HEK293T (cell line): ENCODE data around the gene FNTB.

Experiments
- CTCF ChIA-PET: fragments of 350-600 bp; formaldehyde crosslinking; extraction: SDS; loops from one replicate; lab custom pipeline; 2021; ENCODE audit warnings: antibody characterized with exemption, inconsistent platforms; lab: Yijun Ruan, JAX
- POLR2A ChIA-PET: fragments of 350-600 bp; formaldehyde crosslinking; extraction: SDS; loops from one replicate; lab custom pipeline; 2020; ENCODE audit warnings: antibody characterized with exemption, inconsistent platforms; lab: Yijun Ruan, JAX
- DNase-seq: peaks from one replicate; pipeline ENCODE4 v3.0.0; 2012; ENCODE audit warnings: mixed read lengths; ENCODE audit errors: extremely low spot score
- ARNT ChIP-seq: fragments of 450-650 bp; IDR thresholded peaks from 2 replicates; pipeline ENCODE4 v1.6.1; 2017; ENCODE audit warnings: mild to moderate bottlenecking
- BHLHE40 ChIP-seq: fragments of 450-650 bp; IDR thresholded peaks from 2 replicates; pipeline ENCODE4 v1.6.1; 2016; ENCODE audit warnings: mild to moderate bottlenecking, moderate library complexity, borderline replicate concordance
- CTBP1 ChIP-seq: fragments of 450-650 bp; IDR thresholded peaks from 2 replicates; pipeline ENCODE4 v1.6.1; 2016; ENCODE audit warnings: borderline replicate concordance
- ELF4 ChIP-seq: fragments of 450-650 bp; IDR thresholded peaks from 2 replicates; pipeline ENCODE4 v1.6.1; 2017; ENCODE audit warnings: antibody characterized with exemption
- FOXA1 ChIP-seq: fragments of 450-650 bp; IDR thresholded peaks from 2 replicates; pipeline ENCODE4 v1.6.1; 2016; ENCODE audit warnings: mild to moderate bottlenecking
- FOXK2 ChIP-seq: fragments of 450-650 bp; IDR thresholded peaks from 2 replicates; pipeline ENCODE4 v1.6.1; 2016; ENCODE audit warnings: mild to moderate bottlenecking
- FOXM1 ChIP-seq: fragments of 450-650 bp; IDR thresholded peaks from 2 replicates; pipeline ENCODE4 v1.6.1; 2017; ENCODE audit warnings: mild to moderate bottlenecking, borderline replicate concordance
- HDGF ChIP-seq: fragments of 450-650 bp; IDR thresholded peaks from 2 replicates; pipeline ENCODE4 v1.6.1; 2017; ENCODE audit warnings: antibody characterized with exemption, borderline replicate concordance
- L3MBTL2 ChIP-seq: fragments of 450-650 bp; conservative IDR thresholded peaks from 2 replicates; pipeline ENCODE4 v1.6.1; 2016; ENCODE audit warnings: mild to moderate bottlenecking
- LEF1 ChIP-seq: fragments of 450-650 bp; IDR thresholded peaks from 2 replicates; pipeline ENCODE4 v1.6.1; 2017; ENCODE audit warnings: mild to moderate bottlenecking, borderline replicate concordance
- NFRKB ChIP-seq: fragments of 450-650 bp; IDR thresholded peaks from 2 replicates; pipeline ENCODE4 v1.6.1; 2016; ENCODE audit warnings: mild to moderate bottlenecking, moderate library complexity
- PKNOX1 ChIP-seq: fragments of 450-650 bp; IDR thresholded peaks from 2 replicates; pipeline ENCODE4 v1.6.1; 2016
- SP1 ChIP-seq: fragments of 450-650 bp; IDR thresholded peaks from 2 replicates; pipeline ENCODE4 v1.6.1; 2017
- SUZ12 ChIP-seq: fragments of 450-650 bp; IDR thresholded peaks from 2 replicates; pipeline ENCODE4 v1.6.1; 2016; ENCODE audit warnings: mild to moderate bottlenecking
- TARDBP ChIP-seq: fragments of 450-650 bp; IDR thresholded peaks from 2 replicates; pipeline ENCODE4 v1.6.1; 2016
- ZNF384 ChIP-seq: fragments of 450-650 bp; IDR thresholded peaks from 2 replicates; pipeline ENCODE4 v1.6.1; 2016

FNTB gene

GRCh38 chr14:65032319-65032718, 45.6 kb downstream of the FNTB start:
- no peak for DNase-seq
- POLR2A ChIA-PET: interaction anchor here (1.6 kb wide), 1 partner anchor 46 kb away, joined by 3 read pairs; the partner anchor contains the start of gene FNTB
- no peak for TF ChIP-seq SUZ12
- TF ChIP-seq BHLHE40: no peak
- TF ChIP-seq L3MBTL2: no peak
- no peak for TF ChIP-seq NFRKB
- no peak for TF ChIP-seq ARNT
- no peak for TF ChIP-seq ZNF384
- TF ChIP-seq TARDBP: no peak
- no peak for TF ChIP-seq FOXK2
- TF ChIP-seq PKNOX1: no peak
- TF ChIP-seq LEF1: no peak
- no peak for TF ChIP-seq ELF4
- no peak for TF ChIP-seq HDGF
- TF ChIP-seq CTBP1: no peak
- TF ChIP-seq FOXA1: no peak
- no peak for TF ChIP-seq SP1
- no peak for TF ChIP-seq FOXM1
- CTCF ChIA-PET: interaction anchor here (1.8 kb wide), 1 partner anchor 12 kb away, joined by 6 read pairs; no protein-coding TSS in a partner anchor

DNA sequence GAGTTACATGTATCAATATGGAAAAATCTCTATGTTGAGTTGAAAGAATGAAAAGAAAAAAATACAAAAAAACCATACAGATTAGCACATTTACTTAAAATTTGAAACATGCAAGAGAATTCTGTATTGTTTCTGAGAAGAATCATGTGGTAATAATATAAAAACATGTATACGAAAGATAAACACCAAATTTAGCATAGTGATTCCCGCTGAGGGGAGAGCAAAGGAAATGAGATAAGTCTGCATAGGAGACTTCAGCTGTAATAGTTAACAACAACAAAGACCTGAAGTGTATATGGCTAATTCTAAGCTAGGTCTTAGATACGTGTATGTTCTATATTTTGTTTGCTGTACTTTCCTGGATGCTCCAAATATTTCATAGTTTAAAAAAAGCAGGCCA, 46.5 kb downstream of the FNTB start:
- ChIA-PET POLR2A (interaction anchor here (1.6 kb wide), 1 partner anchor 46 kb away, joined by 3 read pairs; the partner anchor contains the start of gene FNTB), CTCF (interaction anchor here (0.5 to 3.4 kb wide), 3 partner anchors 13 to 299 kb away, joined by 3 to 15 read pairs (median 3); no protein-coding TSS in a partner anchor)
- DNase-seq: no peak
- TF ChIP-seq NFRKB (no peak), L3MBTL2 (no peak), SP1 (no peak), TARDBP (no peak)

GRCh38 chr14:65034021-65034420, 47.3 kb downstream of the FNTB start:
- CTCF ChIA-PET: interaction anchor here (0.9 to 3.4 kb wide), 2 partner anchors 14 to 45 kb away, joined by 3 to 15 read pairs; no protein-coding TSS in a partner anchor
- TF ChIP-seq ELF4 (no peak), BHLHE40 (no peak), FOXM1 (no peak), LEF1 (no peak), SUZ12 (no peak), HDGF (no peak)
- no peak for DNase-seq
- POLR2A ChIA-PET: interaction anchor here (1.2 kb wide), 1 partner anchor 47 kb away, joined by 7 read pairs; the partner anchor contains the start of gene FNTB

DNA sequence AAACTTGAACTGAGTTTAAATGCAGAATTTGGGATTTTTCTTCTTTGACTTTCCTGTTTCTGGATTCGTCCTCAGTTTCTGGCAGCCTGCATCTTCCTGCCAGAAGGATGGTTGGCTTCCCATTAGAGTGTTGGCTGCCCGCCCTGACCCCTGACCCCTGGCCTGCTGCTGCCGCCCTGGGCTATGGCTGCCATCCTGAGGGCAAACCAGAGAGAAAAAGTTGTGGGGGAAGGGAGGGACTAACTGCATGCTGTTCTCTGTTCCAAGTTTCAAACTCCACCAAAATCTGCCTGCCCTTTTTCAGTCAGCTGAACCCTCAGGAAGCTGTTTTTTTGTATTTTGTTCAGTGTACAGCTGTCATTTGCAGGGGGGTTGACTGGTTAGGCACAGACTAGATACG, 48.4 kb downstream of the FNTB start:
- ChIA-PET CTCF (interaction anchor here (3.4 kb wide), 1 partner anchor 15 kb away, joined by 15 read pairs; no protein-coding TSS in a partner anchor), POLR2A (interaction anchor here (0.6 to 1.2 kb wide), 2 partner anchors 19 to 48 kb away, joined by 3 to 7 read pairs; partner anchors contain the start of gene FNTB)
- TF ChIP-seq L3MBTL2: no peak
- DNase-seq: no peak

- ChIA-PET POLR2A (no interaction called here), CTCF (no interaction called here)
- no peak for TF ChIP-seq NFRKB
- no peak for TF ChIP-seq SUZ12
- no peak for TF ChIP-seq L3MBTL2
- TF ChIP-seq PKNOX1: no peak
- TF ChIP-seq FOXA1: no peak
- no peak for TF ChIP-seq BHLHE40
- no peak for TF ChIP-seq ARNT
- no peak for TF ChIP-seq FOXK2
- no peak for TF ChIP-seq HDGF
- no peak for TF ChIP-seq ZNF384
- no peak for TF ChIP-seq FOXM1
- TF ChIP-seq ELF4: no peak
- no peak for TF ChIP-seq SP1
- TF ChIP-seq TARDBP: no peak
- DNase-seq: no peak
Measured at GRCh38 chr14:65038966-65039365, 52.3 kb downstream of the FNTB start.

DNA sequence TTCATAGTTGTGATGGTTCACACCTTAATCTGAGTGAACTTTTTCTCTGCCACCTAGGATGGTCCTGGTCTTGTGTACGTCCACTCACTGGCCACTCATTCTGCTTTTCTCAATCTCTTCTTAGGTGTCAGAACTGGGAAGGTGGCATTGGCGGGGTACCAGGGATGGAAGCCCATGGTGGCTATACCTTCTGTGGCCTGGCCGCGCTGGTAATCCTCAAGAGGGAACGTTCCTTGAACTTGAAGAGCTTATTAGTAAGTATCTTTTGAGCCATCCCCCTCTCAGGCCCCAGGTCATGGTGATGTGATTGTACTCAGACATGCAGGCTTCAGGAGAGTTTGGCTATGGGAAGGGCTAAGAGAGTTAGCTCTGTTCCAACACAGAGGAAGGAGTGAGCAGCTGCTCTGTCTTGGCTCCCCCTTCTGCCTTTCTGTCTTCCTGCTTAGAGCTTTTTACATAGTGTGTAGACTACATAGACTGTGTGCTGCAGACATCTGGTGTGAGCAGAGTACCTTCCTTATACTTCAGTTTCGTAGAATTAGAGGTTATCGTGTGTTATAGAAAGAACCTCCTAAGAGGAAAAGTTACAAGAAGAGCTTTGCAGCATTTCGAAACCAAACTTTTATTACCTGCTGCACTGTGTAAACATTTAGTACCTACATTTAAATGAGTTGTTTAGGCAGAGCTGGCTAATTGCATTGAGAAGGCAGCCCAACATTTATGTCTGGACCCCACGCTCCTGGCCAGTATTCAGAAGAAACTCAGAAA, 54.2 kb downstream of the FNTB start:
- no peak for DNase-seq
- POLR2A ChIA-PET: no interaction called here
- TF ChIP-seq BHLHE40 (no peak), CTBP1 (no peak), FOXM1 (no peak), ZNF384 (no peak), HDGF (no peak), ARNT (no peak), PKNOX1 (no peak), NFRKB (no peak), FOXK2 (no peak), TARDBP (no peak), SUZ12 (no peak), SP1 (no peak), LEF1 (no peak), L3MBTL2 (no peak), ELF4 (no peak)
- CTCF ChIA-PET: interaction anchor here (0.6 kb wide), 1 partner anchor 52 kb away, joined by 5 read pairs; no protein-coding TSS in a partner anchor
